Measurements from ENCODE around the gene BRCC3.

Gene BRCC3

DNA sequence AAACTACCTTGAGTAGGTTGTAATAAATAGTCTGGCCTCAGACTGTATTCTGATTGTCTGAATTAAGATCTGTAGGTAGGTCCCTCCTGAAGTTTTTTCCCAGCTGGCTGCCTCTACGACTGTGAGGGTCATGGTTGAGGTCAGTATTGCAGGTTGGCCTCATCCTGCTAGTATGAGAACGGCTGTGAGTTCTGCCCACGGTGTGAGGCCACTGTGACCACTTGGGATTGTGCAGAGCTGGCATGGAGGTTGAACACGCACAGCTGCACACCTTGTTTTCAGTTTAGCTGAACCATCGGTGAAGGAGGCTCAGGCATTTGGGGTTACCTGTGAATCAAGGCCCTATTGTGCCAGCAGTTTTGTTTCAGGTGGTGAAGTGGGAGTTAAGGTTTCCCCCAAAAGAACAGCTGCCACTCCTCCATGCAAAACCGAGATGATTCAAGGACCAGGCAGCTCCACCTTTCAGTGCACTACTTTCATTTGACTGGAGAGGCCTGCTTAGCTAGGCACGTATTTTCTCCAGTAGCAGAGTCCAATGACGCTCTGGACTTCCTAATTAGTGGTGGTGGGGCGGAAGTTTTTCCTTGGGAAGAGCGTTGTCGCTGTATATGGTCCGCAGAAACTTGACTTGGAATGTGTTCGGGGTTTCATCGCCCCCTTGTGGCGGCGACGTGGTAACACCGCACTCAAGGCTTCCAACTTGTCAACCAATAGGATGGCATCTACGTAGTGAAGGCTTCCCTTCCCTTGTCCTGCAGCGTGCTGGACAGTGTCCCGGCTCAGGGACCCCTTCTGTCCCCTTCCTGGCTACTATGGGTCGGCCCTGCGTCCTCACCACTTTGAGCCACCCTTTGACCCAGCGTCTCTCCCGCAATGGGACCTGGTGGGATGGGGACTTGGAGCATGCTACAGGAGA, 14.2 kb upstream of the BRCC3 start:
- peak; percentile 45 for FAIRE-seq
- DNase-seq (ENCODE audit: low spot score) = peak; percentile 41

DNA sequence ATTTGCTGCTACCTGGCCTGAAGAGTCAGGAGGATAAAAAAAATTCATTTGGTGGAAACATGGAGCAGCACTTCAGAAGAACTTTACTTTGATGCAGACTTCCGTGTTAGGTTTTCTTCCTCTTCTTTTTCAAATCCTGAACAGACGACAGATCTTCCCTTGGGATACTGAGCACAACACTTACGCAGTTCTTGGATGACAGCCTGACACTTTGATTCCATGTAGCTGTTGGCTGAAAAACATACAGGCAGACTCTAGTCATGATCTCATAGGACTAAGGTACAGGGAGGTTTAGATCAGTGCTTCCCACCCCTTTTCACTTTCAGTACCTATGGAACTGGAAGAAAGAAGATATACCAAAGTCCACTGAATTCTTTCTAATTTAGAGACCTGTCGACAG, 9.5 kb upstream of the BRCC3 start:
- FAIRE-seq = no peak
- no peak for DNase-seq (ENCODE audit: low spot score)

GRCh38 chrX:155065035-155065734, 6.1 kb upstream of the BRCC3 start:
- peak; percentile 13 for DNase-seq (ENCODE audit: low spot score)
- peak; percentile 79 for FAIRE-seq

- peak; percentile 91 for FAIRE-seq
- DNase-seq (ENCODE audit: low spot score) = peak; percentile 67
These were observed 3.1 kb upstream of the BRCC3 start for GRCh38 chrX:155068165-155068564.

GRCh38 chrX:155069414-155069813, 1.9 kb upstream of the BRCC3 start:
- FAIRE-seq (no peak), DNase-seq (ENCODE audit: low spot score) (no peak)

- DNase-seq (ENCODE audit: low spot score) = no peak
- no peak for FAIRE-seq
These were observed 1.3 kb upstream of the BRCC3 start for GRCh38 chrX:155070038-155070437.

GRCh38 chrX:155070663-155070974, 689 bp upstream of the BRCC3 start:
- no peak for FAIRE-seq

DNA sequence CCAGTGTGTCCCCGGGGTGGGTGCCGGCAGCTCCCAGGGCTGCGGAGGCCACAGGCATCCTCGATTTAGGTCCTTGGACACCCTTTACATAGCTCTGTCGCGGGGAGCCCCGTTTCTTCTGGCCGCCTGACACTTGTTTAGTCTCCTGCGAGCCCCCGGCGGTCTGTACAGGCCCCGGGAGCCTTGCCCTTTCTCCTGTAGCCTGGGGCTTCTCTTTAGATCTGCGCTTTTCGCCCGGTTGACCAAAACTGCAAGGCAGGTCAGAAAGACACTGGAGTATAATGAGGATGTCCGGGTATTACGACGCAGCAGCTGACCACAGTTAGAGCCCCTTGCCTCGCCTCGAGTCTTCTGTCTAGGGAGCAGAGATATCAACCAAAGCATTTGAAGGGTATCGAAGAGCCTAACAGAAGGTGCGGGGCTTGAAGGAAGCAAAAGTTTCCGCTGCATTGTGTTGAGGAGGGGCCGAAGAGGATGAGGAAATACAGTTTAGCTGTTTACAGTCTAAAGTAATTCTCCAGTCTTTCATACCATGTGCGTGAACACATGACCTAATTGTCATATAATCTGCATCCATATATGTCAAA, 479 bp downstream of the BRCC3 start:
- no peak for FAIRE-seq
- no peak for DNase-seq (ENCODE audit: low spot score)

More at GRCh38 chrX:155070663-155070974, 689 bp upstream of the BRCC3 start:
- DNase-seq (ENCODE audit: low spot score) = no peak

DNA sequence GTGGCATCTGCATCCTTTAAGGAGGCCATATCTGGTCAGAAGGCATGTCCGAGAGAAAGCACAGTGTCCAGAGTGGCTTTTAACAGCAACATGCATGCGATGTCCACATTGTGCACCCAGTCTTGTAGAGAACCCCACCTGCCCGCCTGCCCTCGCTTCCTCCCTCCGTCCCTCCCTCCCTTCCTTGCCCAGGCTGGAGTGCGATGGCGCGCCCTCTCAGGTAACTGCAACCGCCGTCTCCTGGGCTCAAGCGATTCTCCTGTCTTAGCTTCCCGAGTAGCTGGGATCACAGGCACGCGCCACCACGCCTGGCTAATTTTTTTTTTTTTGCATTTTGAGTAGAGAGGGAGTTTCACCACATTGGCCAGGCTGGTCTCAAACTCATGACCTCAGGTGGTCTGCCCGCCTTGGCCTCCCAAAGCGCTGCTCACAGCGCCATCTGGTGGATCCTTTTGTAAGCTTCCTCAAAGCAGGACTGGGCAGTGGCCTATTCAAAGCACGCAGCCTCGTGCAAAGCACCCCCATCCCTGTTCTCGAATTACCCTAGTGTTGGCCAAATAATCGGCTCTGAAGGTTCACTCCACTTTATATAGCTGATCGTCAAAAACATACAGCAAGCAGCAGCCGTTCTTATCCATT, 15.0 kb downstream of the BRCC3 start:
- no peak for DNase-seq (ENCODE audit: low spot score)
- FAIRE-seq = no peak

GRCh38 chrX:155086961-155087735, 15.8 kb downstream of the BRCC3 start:
- no peak for FAIRE-seq
- DNase-seq (ENCODE audit: low spot score) = no peak

DNA sequence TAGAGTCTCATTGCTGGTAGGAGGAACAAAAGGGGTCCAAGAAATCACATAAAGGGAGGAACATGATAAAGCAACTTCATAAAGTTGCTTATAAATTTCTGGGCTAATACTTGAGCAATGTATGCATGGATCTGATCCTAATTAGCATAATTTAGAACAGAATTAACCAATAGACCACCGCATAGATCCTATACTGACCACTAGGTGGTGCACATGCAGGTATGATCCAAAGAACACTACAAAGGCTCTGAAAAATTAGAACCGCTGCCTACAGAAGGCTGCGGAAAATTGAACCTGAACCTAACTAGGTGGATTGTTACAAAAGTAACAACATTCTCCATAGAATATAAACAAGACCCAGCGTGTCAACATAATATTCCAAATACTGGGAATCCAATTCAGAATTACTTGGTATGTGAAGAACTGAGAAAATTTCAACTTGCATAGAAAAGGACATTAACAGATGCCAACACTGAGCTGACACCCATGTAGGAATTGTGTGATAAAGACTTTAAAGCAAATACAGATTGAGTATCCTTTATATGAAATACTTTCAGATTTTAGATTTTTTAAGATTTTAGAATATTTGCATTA, 23.3 kb downstream of the BRCC3 start:
- no peak for DNase-seq (ENCODE audit: low spot score)
- no peak for FAIRE-seq

- no peak for DNase-seq (ENCODE audit: low spot score)
- no peak for FAIRE-seq
These were observed 34.6 kb downstream of the BRCC3 start for GRCh38 chrX:155105919-155106318.

DNA sequence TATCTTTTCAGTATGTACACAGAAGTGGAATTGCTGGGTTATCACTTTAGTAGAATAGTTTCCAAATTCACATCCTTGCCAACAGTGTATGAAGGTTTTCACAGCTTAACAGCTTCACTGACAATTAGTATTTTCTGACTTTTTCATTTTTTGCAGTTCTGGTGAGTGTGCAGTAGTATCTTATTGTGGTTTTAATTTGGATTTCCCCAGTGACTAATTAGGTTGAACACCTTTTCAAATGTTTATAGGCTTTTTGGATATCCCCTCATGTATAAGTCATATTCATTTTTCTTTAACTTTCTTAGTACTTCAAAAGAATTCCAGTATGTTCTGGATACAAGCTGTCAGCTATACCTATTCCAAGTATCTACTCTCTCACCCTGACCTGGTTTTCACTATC, 37.1 kb downstream of the BRCC3 start:
- DNase-seq (ENCODE audit: low spot score) (no peak), FAIRE-seq (no peak)

DNA sequence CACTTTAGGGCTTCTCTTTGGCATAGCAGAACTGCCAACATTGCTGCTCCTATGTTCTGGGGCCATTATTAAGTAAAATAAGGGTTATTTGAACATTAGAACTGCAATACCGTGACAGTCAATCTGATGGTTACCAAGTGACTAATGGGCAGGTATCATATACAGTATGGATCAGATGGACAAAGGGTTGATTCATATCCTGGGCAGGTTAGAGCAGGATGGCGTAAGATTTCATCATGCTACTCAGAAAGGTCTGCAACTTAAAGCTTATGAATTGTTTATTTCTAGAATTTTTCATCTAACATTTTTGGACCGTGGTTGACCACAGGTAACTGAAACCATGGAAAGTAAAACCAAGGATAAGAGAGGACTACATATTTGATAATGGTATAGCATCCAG, 40.9 kb downstream of the BRCC3 start:
- FAIRE-seq (no peak), DNase-seq (ENCODE audit: low spot score) (no peak)

GRCh38 chrX:155113097-155113496, 41.8 kb downstream of the BRCC3 start:
- no peak for DNase-seq (ENCODE audit: low spot score)
- FAIRE-seq = no peak

DNA sequence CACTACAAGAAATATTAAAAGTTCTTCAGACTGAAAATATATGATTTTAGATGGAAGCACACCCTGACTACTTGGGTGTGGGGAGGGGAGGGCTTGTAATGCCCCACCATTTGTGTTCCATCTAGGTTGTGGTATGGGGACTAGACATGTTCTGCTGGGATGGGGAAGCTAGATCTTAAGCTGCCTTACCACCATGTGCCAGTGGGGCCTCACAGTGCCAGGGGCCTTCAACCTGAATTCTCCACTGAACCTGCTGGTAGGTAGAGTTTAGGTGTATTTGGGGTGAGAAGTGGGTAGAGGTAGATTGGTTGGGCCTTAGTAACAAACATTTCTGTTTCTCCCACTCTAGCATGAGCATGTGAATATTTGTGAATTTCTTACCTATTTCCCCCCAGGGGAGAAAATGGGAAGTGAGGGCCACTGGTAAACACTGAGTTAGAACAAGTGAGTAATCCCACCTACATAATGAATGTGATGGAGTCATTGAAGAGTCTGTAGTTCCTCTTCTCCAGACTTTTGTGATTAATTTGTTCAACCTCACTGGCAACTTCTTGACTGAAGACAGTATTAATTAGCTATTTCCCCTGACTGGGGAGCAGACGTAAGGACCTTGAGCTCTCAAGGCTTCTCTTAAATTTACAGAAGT, 44.0 kb downstream of the BRCC3 start:
- DNase-seq (ENCODE audit: low spot score) (no peak), FAIRE-seq (no peak)

- DNase-seq (ENCODE audit: low spot score) (no peak), FAIRE-seq (no peak)
These were observed 56.2 kb downstream of the BRCC3 start for GRCh38 chrX:155127465-155127864.

GRCh38 chrX:155127940-155128339, 56.6 kb downstream of the BRCC3 start:
- FAIRE-seq (no peak), DNase-seq (ENCODE audit: low spot score) (no peak)

DNA sequence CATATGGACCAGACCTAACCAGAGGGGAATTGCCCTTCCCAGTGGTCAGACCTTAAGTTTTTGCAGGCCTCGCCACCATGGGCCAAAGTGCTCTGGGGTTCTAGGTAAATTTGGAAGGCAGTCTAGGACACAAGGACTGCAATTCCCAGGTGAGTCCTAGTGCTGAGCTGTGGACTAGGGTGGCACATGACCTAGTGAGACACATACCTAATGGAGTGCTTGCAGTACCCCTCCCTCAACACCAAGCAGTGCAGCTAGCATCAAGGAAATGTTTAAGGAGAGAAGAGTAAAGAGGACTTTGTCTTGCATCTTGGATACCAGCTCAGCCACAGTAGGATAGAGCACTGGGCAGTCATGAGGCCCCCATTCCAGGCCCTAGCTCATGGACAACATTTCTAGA, 60.8 kb downstream of the BRCC3 start:
- no peak for FAIRE-seq
- DNase-seq (ENCODE audit: low spot score) = no peak

DNA sequence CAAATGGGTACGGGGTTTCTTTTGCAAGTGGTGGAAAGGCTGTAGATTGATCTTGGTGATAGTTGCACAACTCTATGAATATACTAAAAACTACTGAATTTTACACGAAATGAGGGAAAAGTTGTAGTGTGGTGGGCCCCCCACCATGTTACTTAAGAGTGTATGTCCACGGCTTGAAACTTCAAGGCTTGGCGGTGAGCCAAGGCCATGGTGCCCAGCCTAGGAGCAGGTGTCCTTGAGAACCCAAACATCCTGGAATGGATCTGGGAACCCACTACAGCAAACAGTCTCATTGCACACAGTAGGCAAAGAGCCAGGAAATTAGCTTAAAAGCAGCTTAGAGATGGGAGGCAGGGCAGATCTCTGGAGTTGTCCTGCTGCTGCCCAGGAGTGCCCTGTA, 62.9 kb downstream of the BRCC3 start:
- FAIRE-seq (no peak), DNase-seq (ENCODE audit: low spot score) (no peak)

All from RCC 7860 (cell line).